Heart left ventricle (tissue), 16 donors: Measurements from ENCODE around the gene S100A16. TPM values are rescaled to one million over a fixed set of nuclear protein-coding genes. Genes with fewer than 3 reads are reported as not detected.

Source experiments
- ATAC-seq, 4 donors: fragments of 200-7000 bp; cut with Tn5 transposase; one replicate each; pipeline ENCODE4 v1.9.1; 2020 to 2022; ENCODE audit warnings: moderate library complexity in 4 of 4, mild to moderate bottlenecking in 3 of 4, moderate number of reproducible peaks in 1 of 4
- DNase-seq, 5 donors: peaks; one replicate each; pipeline ENCODE4 v3.0.0-alpha.2; 2020
- H3K27ac ChIP-seq, 12 donors: fragments of 200-600 bp; sonication (generic) in 4 of 12; one replicate each; pipeline versions ENCODE4 v1.5.0 to v1.8.0; 2016 to 2022; ENCODE audit warnings: mild to moderate bottlenecking in 2 of 12
- H3K27me3 ChIP-seq, 9 donors: fragments of 200-600 bp; sonication (generic) in 2 of 9; one replicate each; pipeline versions ENCODE4 v1.5.1 to v1.8.0; 2016 to 2022; ENCODE audit warnings: mild to moderate bottlenecking in 3 of 9
- H3K36me3 ChIP-seq, 9 donors: fragments of 200-600 bp; sonication (generic) in 2 of 9; one replicate each; pipeline versions ENCODE4 v1.5.0 to v1.8.0; 2018 to 2022; ENCODE audit warnings: mild to moderate bottlenecking in 2 of 9
- H3K4me1 ChIP-seq, 12 donors: fragments of 200-600 bp; sonication (generic) in 4 of 12; one replicate each; pipeline versions ENCODE4 v1.5.0 to v1.8.0; 2016 to 2022; ENCODE audit warnings: mild to moderate bottlenecking in 3 of 12
- H3K4me3 ChIP-seq, 12 donors: fragments of 200-600 bp; sonication (generic) in 4 of 12; one replicate each; pipeline versions ENCODE4 v1.5.0 to v1.8.0; 2017 to 2022; ENCODE audit warnings: mild to moderate bottlenecking in 9 of 12, moderate library complexity in 4 of 12
- H3K9me3 ChIP-seq, 12 donors: fragments of 200-600 bp; sonication (generic) in 4 of 12; one replicate each; pipeline versions ENCODE4 v1.5.0 to v1.8.0; 2016 to 2022; ENCODE audit warnings: mild to moderate bottlenecking in 1 of 12
- CTCF ChIP-seq, 12 donors: fragments of 200-600 bp; sonication (generic) in 4 of 12; IDR thresholded peaks; one replicate each; pipeline versions ENCODE4 v1.5.0 to v1.8.0; 2018 to 2022; ENCODE audit warnings: antibody characterized with exemption in 12 of 12, mild to moderate bottlenecking in 5 of 12
- POLR2A ChIP-seq, 2 donors: fragments of 450-650 bp; IDR thresholded peaks; one replicate each; pipeline ENCODE4 v1.6.1; 2017; ENCODE audit warnings: antibody characterized with exemption in 2 of 2, mild to moderate bottlenecking in 2 of 2, moderate library complexity in 2 of 2
- WGBS, 4 donors: extraction: QIAGEN DNeasy Blood & Tissue Kit in 2 of 4; methylation state at CpG; one replicate each; pipeline versions ENCODE4 v1.1.5 to v1.1.7; 2013 to 2018; 5-methylcytosine and 5-hydroxymethylcytosine counted together
- intact Hi-C, 10 donors: fragments of 100-400 bp; cut with DNase I; formaldehyde crosslinking; loops; one replicate each; pipeline versions ENCODE4 v1.11.1 to v1.14.2; 2022
- polyA plus RNA-seq, 2 donors: library from polyadenylated mRNA; stranded (reverse); fragments of 200-250 nt; gene quantifications; one replicate each; pipeline ENCODE4 v1.2.3, GENCODE V29; 2013
- total RNA-seq, 9 donors: library from RNA; depleted of rRNA in 2 of 9; stranded (reverse); fragments of >200 nt in 2 of 9; fragmentation: NEBNext Ultra II Directional in 3 of 9; extraction: Animal tissue kit (Norgen Biotek cat#: 25700) in 3 of 9; gene quantifications; one replicate each; pipeline versions ENCODE4 v1.1.0 to v1.2.4, GENCODE V29; 2016 to 2023
- donor health status: ischemic (EF 13 %, LVEDD 7.1; RV severe dilation, severe dysfunction).
- donor health status: healthy with polysubstance abuse.
- donor health status: DM: no; HTN: yes; CAD: no.
- donor health status: DM: no; HTN: no; CAD: no.
- donor health status: ischemic (EF 25% LVEDD 6.9; RV normal size, moderate dysfunction).
- donor health status: ischemic (EF 25% LVEDD 5.7; RV mildly dilated, moderate dysfunction).
- donor health status: healthy.
- donor health status: DM: yes; HTN: yes; CAD: no.
- donor health status: ischemic (EF 35%, LVEDD 5.7; RV mildly dilated, moderate dysfunction).
- donor health status: nonischemic (EF 11% LVEDD 7.7; RV severe dilation, severe dysfunction).
- donor health status: DM: yes; HTN: yes; CAD: no.
- donor health status: PGD.
- donor health status: ischemic (EF 29% LVEDD 5.4; RV normal size, mild dysfunction).
- donor health status: nonischemic (EF 23%, LVEDD 6.1; RV moderate dilation, normal function).

S100A16 gene
- total and polyA plus RNA-seq, 11 donors, result 37.2 to 233 (median 70.3) TPM

- Histone ChIP-seq H3K4me1 (peaks cover 4 to 85% (median 58%) of the 10 kb centered on the region in 12 donors), H3K36me3 (peaks cover 0 to 78% (median 74%) of the 10 kb centered on the region in 9 donors), H3K27me3 (no peaks in the 10 kb centered on the region), H3K9me3 (no peaks in the 10 kb centered on the region), H3K27ac (peak overlapping the region in 9 of 12 donors; percentile 8 to 100 (median 99)), H3K4me3 (no peak overlapping the region)
- no peak for TF ChIP-seq POLR2A (IDR thresholded peaks at IDR 0.05)
- TF ChIP-seq CTCF (IDR thresholded peaks at IDR 0.05), result no peak
- DNase-seq (no peak), ATAC-seq (no peak)
- WGBS, 4 donors, result 58 to 71% (median 67%) methylated on average over 6 of the region's 6 CpGs
- intact Hi-C loops, result no loop called here
These were observed 25.3 kb upstream of the S100A16 start for GRCh38 chr1:153638261-153638660.

- no peaks in the 10 kb centered on the region for H3K9me3 ChIP-seq
- 64 to 70% (median 65%) methylated on average over 9 of the region's 9 CpGs for WGBS, 4 donors
- no peak for DNase-seq
- no peaks in the 10 kb centered on the region for H3K27me3 ChIP-seq
- peaks cover 7 to 84% (median 55%) of the 10 kb centered on the region in 12 donors for H3K4me1 ChIP-seq
- no peak for TF ChIP-seq CTCF (IDR thresholded peaks at IDR 0.05)
- TF ChIP-seq POLR2A (IDR thresholded peaks at IDR 0.05), result no peak
- peak overlapping the region in 4 of 12 donors; percentile 7 to 79 (median 77) for H3K4me3 ChIP-seq
- peak overlapping the region; percentile 11 to 100 (median 99) for H3K27ac ChIP-seq
- intact Hi-C loops, result no loop called here
- H3K36me3 ChIP-seq, result peaks cover 0 to 58% (median 54%) of the 10 kb centered on the region in 9 donors
- ATAC-seq, result no peak
These were observed 23.4 kb upstream of the S100A16 start for GRCh38 chr1:153636312-153636711.

GRCh38 chr1:153635872-153636271 lies 22.9 kb upstream of the S100A16 start:
- ATAC-seq (no peak), DNase-seq (no peak)
- peak overlapping the region in 11 of 12 donors; percentile 51 to 100 (median 99) for H3K27ac ChIP-seq
- TF ChIP-seq POLR2A (IDR thresholded peaks at IDR 0.05) (no peak), CTCF (IDR thresholded peaks at IDR 0.05) (no peak)
- 80 to 82% (median 81%) methylated on average over 7 of the region's 7 CpGs for WGBS, 4 donors
- H3K4me1 ChIP-seq, result peaks cover 6 to 84% (median 51%) of the 10 kb centered on the region in 12 donors
- intact Hi-C loops, result no loop called here
- H3K36me3 ChIP-seq, result peaks cover 0 to 54% (median 50%) of the 10 kb centered on the region in 9 donors
- no peaks in the 10 kb centered on the region for H3K9me3 ChIP-seq
- H3K27me3 ChIP-seq, result no peaks in the 10 kb centered on the region
- H3K4me3 ChIP-seq, result peak overlapping the region in 9 of 12 donors; percentile 74 to 99 (median 86)

GRCh38 chr1:153633754-153634665 lies 21.1 kb upstream of the S100A16 start, which contains the start of gene CHTOP:
TSS of gene CHTOP (plus strand) at chr1:153634066. CDS start at chr1:153636589, 2,523 bp downstream.
- Histone ChIP-seq H3K27ac (peak within 1 kb of the TSS; percentile 99 to 100 (median 100)), H3K36me3 (peaks cover 0 to 35% (median 31%) of the 10 kb centered on the region in 9 donors), H3K9me3 (no peaks in the 10 kb centered on the region), H3K27me3 (no peaks in the 10 kb centered on the region), H3K4me1 (peaks cover 4 to 82% (median 51%) of the 10 kb centered on the region in 12 donors), H3K4me3 (peak within 1 kb of the TSS; percentile 64 to 99 (median 82))
- intact Hi-C loops, result loop anchor here in 4 of 10 donors (5.0 kb wide), 4 partner anchors 33 to 102 kb away; partner anchors contain the start of genes ILF2 (in 3 of the 4) and INTS3 (in 1 of the 4)
- DNase-seq, result peak; percentile 97 to 98 (median 98)
- ATAC-seq, result peak; percentile 90 to 94 (median 93)
- peak; percentile 56 to 95 for TF ChIP-seq POLR2A (IDR thresholded peaks at IDR 0.05)
- TF ChIP-seq CTCF (IDR thresholded peaks at IDR 0.05), result no peak
- WGBS, 4 donors, result 1 to 2% (median 2%) methylated on average over 56 to 65 of the region's 65 CpGs
